GM21423 (cell line): ENCODE data around the gene USP31.

Experiments
- ATAC-seq: cut with Tn5 transposase; IDR thresholded peaks from one replicate; pipeline ENCODE4 v1.9.1; 2021; ENCODE audit warnings: mild to moderate bottlenecking, moderate library complexity; ENCODE audit not compliant: unreplicated experiment

USP31 gene

DNA sequence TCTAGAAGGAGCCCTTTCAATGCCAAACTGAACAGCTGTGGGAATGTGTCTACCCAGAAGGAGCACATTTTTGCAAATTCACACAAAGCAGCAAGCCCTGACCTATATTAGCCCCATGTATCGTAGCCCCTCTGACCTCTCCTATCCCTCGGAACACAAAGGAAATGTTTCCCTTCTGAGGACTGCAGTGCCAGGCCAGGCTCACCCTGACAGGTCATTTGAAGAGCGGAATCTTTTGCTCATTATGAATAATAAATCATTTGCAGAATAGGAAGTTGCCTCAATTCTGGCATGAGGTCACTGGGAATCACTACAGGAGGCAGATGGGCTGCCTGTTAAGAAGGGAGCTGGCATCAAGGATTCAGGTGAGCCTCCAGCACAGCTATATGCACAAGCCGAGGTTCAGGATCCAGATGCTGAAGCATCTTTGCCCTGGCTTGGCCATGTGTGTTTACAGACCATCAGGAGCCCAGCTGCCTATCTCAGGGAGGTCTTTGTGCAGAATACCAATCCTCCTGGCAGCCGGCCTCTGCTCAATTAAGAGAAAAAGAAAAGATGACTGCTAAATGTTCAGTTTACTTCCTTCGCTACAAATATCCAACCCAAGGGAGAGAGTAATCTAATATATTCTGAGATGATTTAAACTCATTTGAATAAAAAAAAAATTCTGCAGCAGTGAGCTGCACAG is 119.4 kb downstream of the USP31 start:
- no peak for ATAC-seq

DNA sequence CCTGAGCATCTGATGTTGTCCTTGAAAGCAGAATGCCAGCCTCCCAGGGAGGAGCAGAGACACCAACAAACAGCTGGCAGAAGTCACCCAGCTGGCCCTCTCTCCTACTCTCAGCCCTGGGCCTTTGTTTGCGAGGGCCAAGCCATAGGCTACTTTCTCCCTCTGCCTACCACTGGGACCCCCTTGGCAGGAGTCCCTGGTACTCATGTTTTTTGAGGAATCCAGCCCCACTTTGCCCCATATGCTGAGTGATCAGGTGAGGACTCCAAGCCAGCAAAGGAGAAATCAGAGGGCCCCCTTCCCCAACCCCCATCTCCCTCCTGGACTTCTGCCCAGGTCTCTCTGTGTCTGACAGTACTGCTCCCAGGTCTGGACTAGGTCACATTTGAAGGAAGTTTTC is 121.9 kb downstream of the USP31 start:
- no peak for ATAC-seq

DNA sequence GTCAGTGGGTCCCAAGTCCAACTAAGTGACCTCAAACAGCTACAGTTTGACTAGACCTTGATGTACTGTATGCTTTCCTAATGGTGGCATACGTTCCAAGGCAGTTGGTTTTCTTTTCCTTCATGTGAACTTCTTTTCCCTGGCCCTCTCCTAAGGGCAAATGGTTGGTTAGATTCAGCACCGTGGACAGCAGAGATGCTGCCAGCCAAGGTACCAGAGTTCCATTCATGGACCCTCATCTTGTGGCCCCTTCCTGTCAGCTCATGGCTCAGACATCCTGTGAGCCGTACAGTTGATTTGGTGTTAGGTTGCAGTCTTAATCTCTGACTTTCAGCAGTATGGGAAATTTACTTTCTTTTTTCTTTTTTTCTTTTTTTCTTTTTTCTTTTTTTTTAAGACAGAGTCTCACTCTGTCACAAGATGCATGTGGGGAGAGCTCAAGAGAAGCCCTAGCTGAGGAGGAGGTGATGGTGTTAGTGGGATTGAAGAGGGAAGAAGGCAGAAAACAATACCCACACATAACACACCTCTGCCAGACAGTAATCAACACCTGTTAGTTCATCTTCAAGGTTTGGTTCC is 122.4 kb downstream of the USP31 start:
- no peak for ATAC-seq

DNA sequence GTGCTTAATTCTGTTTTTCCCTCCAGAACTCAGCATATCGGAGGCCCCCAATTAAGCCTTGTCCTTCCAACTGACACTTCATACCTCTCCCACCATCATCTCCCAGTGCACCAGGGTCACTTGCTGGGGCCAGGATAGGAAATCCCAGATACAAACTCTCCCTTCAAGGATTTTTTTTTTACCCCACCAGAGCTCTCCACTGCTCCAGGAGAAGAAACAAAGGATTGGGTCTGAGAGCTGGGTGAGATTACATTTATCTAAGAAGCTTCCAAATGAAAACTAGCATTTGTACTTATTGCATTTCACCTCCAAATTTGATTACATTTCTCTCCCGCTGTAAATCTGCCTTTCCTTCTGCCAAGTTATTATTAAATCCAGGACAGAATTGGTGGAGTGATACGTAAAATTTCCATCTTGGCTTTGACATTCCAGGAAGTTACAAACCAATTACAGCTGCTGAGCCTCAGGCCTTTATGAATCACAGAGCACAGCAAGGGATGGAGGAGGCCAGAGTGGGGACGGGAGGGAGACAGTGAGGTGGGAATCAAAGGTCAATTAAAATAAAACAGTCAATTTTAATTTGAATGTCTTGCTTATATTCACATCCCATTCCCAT is 123.5 kb downstream of the USP31 start:
- ATAC-seq, result no peak

DNA sequence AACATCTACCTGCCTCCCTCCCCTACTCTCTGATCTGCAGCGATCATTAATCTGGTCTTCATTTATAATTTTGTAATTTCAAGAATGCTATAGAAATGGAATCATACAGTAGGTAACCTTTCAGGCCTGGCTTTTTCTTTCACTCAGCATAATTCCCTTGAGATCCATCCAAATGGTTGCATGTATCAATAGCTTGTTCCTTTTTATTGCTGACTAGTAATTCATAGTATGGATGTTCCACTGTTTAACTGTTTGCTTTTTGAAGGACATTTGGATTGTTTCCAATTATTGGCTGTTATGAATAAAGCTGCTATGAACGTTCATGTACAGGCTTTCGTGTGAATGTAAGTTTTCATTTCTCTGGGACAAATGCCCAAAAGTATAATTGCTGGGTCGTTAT is 125.2 kb downstream of the USP31 start:
- ATAC-seq, result no peak

DNA sequence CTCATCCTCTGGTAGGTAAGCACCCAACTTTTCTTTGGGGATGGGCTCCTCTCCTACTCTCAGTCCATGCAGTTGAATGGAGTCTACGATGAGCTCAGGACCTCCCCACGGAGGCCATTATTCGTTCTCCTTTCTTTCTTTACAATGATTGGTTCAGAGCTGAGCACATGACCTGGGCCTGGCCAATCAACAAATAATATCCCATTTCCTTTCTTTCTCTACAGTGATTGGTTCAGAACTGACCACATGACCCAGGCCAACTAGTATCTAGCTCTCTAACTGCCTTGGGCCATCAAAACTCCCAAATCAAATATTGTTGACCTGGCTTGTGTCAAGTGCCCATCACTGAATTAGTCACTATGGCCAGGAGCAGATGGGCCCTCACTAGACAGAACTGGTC is 129.2 kb downstream of the USP31 start:
- no peak for ATAC-seq

DNA sequence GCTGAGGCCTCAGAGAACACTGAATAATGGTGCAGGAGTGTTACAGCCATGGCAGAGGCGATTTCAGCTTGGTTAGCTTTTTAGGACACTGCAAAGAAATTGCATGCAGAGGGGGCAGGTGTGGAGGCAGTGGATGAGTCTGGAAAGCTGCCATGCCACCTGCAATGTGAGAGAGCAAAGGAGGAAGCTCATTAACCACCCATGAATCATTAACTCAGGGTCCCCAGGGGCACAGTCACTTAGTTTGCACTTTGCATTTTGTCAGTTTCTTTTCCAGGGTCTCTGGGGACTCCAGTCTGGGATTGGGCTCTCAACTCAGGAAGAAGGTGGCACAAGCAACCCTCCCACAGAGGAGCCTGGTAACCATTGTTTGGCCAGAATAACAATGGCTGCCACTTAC is 132.9 kb downstream of the USP31 start:
- ATAC-seq, result no peak

DNA sequence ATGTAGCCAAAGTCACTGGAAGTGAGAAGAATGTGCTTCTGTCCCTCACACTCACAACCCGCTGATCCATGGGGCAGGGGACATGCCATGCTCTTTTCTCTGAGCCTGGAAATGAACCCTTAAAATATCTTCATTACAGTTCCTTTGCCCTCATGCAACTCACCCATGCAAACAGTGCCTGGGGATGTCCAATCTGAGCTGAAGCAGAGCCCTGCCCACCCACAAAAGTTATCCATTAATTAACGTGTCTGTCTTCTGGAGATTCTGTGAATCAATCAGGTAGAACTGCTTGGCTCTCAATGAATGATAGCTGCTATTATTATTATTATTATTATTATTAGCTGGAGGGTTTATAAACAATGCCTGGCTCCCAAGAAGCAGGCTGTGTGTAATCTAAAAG is 133.7 kb downstream of the USP31 start:
- peak; percentile 63 for ATAC-seq

DNA sequence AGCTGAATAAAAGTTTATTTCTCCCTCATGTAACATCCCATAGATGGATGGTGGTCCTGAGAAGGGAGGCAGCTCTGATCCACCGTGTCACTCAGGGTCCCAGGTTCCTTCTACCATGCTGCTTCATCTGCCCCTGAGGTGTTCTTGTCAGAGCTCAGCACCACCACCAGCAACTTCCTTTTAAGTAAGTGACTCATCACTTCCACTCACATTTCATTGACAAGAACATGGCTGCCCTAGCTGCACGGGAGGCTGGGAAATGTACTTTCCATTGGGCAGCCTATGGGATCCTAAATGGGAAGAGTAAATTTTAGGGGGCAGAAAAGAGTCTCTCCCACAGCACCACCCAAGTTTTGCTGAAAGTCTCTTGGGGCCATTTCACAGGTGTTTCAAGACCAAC is 134.7 kb downstream of the USP31 start:
- ATAC-seq, result no peak
